GM18520 (cell line): Measurements from ENCODE around the gene MAP3K14.
"Not testable (repeated sequence)": the region's sequence is repeated elsewhere in the genome, so short reads cannot be mapped to it uniquely, and the experiment has no call there.

Source experiments
- ATAC-seq: cut with Tn5 transposase; IDR thresholded peaks from one replicate; pipeline ENCODE4 v1.9.1; 2021; ENCODE audit not compliant: unreplicated experiment

MAP3K14 gene

GRCh38 chr17:45316434-45317110 lies at the start of gene MAP3K14:
Gene MAP3K14, minus strand, starts transcription at chr17:45317020. Its CDS starts 26,275 bp downstream, at chr17:45290745.
- ATAC-seq = peak; percentile 14

DNA sequence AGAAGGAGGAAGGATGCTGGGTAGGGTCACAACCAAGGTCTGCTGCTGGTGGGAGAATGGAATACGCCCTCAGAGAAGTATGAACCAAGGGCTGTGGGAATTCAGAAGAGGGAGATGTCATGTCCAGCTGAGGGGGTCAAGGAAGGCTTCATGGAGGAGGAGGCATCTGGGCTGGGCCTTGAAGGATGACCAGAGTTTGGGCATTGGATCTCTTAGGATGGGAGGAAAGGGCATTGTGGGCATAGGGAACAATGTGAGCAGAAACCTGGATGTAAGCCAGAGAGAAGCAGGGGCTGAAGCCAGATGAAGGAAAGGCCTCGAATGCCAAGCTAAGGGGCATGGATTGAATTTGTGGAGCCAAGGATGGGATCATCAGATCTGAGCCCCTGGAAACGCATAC lies 49.2 kb upstream of the MAP3K14 start:
- ATAC-seq = no peak

GRCh38 chr17:45364531-45365390 lies 47.9 kb upstream of the MAP3K14 start:
- no peak for ATAC-seq

GRCh38 chr17:45363498-45363897 lies 46.7 kb upstream of the MAP3K14 start:
- ATAC-seq = no peak

- no peak for ATAC-seq
Observed at GRCh38 chr17:45361976-45362375, 45.2 kb upstream of the MAP3K14 start.

DNA sequence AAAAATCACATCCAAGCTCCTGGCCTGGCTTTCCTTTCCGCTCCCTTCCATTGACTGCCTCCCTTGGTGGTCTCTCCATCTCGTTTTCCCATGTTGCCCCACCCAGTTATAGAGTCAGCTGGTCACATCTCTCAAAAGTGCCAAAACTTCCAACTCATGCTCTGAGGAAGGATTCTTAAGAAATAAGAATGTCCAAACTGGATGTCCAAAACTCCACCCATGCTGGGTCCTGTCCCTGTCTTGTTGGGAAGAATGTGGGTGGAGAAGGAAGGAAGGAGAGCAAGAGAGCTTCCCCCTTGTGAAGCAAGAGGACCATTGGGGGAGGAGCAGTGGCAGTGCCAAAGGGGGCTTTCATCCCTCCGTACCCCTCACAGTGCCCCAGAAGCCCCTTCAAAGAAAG lies 44.6 kb upstream of the MAP3K14 start:
- no peak for ATAC-seq

DNA sequence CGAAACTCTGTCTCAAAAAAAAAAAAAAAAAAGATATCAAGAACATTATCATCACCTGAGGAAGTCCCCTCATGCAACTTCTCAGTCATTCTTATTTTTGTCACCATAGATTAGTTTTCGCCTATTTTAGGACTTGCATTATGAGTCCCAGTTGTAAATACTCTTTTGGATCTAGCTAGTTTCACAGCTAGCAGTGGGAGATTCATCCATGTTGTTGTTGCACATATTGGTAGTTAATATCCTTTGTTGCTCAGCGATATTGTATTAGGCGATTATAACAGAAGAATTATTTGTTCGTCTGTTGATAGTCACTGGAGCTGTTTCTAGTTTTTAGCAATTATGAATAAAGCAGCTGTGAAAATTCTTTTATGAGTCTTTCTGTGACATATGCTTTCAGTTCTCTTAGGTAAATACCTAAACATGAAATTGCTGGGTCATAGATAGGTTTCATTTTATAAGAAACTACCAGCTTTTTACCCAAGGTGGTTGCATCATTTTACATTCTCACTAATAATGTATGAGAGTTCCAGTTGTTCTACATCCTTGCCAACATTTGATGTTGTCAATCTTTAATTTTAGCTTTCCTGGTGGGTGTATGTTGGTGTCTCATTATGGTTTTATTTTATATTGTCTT lies 40.7 kb upstream of the MAP3K14 start:
- ATAC-seq = no peak

- no peak for ATAC-seq
Observed at GRCh38 chr17:45355087-45355486, 38.3 kb upstream of the MAP3K14 start.

DNA sequence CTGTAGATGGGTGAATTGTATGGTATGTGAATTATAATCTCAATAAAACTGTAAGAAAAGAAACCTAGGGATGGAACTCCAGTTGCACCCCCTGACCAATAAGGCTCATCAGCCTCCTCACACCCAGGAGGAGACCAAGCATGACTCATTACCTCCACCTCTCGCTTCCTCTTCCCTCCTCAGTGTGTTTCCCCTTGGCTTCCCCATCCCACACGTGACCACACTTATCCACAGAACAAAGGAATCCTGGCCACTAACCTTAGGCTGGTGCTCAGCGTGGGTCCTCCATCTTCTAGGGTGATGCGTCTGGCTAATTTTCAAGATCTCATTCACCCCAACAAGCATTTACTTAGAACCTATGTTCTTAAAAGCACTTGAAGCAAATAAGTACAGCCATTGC lies 36.2 kb upstream of the MAP3K14 start:
- ATAC-seq = no peak

DNA sequence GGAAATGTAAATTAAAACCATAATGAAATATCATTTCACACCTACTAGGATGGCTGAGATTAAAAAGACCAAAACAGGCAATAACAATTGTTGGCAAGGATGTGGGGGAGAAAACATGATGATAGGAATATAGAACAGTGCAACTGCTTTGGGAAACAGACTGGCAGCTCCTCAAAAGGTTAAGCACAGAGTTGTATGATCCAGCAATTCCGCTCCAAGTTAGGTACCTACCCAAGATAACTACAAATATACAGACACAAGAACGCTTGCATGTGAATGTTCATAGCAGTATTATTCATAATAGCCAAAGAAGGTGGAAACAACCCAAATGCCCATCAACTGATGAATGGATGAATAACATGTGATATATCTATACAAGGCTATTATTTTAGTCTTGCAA lies 35.0 kb upstream of the MAP3K14 start:
- ATAC-seq = no peak

DNA sequence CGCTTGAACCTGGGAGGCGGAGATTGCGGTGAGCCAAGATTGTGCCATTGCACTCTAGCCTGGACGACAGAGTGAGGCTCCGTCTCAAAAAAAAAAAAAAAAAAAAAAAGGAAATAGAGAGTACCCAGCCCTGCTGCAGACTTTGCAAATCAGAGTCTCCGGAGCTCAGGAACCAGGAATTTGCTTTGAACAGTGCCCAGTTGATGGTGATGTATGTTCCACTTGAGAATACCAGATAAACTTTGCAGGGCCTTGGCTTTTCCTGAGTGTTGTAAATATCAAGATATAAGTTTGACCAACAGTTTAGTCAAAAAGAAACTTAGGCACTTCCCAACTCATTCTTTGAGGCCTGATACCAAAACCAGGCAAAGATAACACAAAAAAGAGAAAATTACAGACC lies 30.6 kb upstream of the MAP3K14 start:
- no peak for ATAC-seq

DNA sequence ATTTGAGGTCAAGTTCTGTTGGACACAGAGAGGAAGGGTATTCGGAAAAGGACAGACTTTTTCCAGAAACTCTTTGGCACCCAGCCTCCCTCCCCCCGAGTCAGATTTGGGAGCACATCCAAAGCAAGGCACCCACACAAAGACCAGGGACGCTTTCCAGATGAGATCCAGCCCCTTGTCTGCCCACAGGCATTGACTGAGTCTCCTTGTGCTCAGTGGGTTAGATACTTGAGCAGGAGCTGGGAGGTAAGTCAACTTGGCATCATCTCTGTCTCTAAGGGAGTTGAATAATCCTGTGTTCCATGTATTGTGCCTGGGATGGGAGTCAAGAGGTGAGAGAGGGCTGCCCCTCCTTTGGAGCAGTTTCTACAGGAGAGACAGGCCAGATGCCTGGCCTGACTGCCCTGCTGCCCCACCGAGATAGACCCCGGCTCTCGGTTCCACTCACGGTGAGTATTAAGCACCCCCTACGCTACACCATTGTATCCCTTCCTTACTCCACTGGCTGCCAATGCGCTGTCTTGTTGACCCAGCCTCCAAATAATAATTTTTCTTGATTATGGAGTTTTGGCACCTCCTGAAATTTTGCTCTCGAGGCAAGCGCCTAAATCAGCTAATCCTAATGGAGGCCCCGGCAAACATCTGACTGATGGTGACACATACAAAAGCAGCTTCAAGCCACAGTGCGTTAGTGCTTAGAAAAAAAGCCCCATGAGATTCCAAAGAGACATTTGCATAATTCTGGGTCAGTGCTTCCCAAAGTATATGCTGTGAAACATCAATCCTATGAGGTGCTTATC lies 29.6 kb upstream of the MAP3K14 start:
- ATAC-seq = no peak

- no peak for ATAC-seq
Observed at GRCh38 chr17:45345554-45346215, 28.9 kb upstream of the MAP3K14 start.

DNA sequence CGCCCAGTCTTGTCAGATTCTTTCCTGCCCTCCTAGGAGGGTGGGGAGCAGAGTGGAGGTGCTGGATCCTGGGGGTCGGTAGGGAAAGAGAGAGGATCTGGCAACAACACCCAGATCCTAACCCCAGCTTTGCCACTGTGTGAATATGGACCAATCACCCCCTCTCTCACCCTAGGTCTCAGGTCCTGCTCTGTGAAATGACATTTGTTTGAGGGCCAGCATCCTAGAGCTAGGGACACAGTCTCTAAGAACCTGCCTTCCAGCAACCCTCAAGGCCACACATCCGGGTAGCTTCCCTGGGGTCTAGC lies 28.4 kb upstream of the MAP3K14 start:
- no peak for ATAC-seq

GRCh38 chr17:45343967-45344664 lies 27.3 kb upstream of the MAP3K14 start:
- ATAC-seq = not testable (repeated sequence)

DNA sequence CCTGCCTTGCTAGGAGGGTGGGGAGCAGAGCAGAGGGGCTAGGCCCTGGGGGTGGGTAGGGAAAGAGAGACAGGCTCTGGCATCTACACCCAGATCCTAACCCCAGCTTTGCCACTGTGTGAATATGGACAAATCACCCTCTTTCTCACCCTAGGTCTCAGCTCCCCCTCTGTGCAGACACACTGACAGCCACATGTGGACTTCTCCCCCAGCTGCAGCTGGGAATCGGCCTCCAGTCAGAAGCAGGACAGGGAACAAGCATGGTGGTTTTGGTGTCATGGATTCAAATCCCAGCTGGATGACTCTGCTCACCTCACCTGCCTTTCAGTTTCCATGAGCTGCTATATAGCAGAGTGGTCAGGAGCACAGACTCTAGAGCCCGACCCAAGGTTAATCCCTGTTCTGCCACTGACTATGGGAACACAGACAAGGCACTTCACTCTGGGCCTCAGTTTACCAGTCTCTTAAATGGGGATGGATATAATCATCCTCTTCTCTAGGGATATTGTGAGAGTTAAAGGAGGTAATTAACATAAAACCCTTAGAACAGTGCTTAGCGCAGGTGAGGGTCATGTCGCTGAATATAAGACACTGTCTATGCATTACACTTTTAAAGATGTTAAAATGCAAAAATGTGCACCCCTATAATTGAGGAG lies 26.2 kb upstream of the MAP3K14 start:
- no peak for ATAC-seq

DNA sequence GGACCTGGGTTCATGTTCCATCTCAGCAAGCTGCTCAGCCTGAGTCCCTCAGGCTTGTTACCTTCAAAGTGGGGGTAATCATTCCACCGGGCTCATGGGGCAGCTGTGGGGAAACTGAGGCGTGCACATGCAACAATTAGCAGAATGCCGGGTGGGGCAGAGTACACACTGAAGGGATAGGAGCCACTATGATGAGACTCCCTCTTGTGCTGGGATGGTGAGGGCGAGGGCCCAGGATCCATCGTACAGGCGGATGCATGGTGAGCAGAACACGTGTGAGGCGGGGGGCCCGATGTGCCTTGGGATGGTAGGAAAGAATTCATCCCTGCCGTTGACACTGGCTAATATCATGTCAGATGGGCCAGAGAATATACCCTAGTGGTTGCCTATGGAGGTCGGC lies 25.5 kb upstream of the MAP3K14 start:
- no peak for ATAC-seq

DNA sequence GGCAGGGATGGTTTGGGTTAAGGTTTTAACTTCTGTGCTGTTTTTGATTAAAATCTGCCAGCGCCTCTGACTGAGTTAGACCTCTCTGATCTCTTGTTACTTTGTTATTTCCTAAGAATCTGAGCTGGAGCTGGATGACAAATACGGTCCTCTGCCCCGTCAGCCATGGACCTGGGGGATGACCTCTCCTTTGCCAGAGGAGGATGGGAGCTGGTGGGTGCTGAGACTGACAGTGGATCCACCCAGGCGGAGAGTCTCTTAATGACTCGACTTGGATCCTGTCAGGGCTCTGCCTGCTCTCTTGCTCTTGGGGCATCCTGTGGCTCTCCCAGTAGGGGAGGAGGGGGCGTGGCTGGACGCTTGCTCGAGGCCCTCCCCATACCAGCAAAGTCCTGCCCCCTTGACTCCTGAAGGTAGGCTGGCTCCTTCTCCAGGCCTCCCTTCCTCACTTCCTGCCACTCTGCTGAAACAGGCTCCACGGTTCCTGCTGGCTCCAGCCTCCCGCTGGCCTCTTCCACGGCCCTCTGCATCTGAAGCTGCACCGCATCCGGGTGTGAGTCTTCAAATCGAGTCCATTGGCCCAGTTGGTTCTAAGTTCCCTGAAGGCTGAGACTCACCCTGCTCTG lies 24.8 kb upstream of the MAP3K14 start:
- ATAC-seq = no peak
